ENCODE data around the gene GLS.

DNA sequence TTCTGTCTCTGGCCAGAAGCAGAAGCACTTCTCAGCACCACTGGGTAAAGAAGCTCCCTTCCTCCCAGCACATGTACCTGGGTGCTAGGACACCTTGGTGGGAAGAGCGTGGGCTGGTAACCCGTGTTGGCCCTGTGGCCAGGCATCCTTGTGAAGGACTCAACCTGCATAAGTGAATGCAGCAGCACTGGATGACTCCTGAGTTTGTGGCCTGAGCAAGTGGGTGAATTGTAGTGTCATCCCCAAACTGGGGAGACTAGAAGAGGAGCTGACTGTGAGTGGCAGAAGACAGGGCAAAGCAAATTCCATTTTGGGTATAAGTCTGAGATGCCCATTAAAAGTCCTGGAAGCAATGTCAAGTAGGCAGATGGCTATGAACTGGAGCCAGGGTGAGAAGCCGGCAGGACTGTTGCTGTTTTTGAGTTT lies 70.0 kb downstream of the GLS start:
- TF ChIP-seq, protein P1, sequence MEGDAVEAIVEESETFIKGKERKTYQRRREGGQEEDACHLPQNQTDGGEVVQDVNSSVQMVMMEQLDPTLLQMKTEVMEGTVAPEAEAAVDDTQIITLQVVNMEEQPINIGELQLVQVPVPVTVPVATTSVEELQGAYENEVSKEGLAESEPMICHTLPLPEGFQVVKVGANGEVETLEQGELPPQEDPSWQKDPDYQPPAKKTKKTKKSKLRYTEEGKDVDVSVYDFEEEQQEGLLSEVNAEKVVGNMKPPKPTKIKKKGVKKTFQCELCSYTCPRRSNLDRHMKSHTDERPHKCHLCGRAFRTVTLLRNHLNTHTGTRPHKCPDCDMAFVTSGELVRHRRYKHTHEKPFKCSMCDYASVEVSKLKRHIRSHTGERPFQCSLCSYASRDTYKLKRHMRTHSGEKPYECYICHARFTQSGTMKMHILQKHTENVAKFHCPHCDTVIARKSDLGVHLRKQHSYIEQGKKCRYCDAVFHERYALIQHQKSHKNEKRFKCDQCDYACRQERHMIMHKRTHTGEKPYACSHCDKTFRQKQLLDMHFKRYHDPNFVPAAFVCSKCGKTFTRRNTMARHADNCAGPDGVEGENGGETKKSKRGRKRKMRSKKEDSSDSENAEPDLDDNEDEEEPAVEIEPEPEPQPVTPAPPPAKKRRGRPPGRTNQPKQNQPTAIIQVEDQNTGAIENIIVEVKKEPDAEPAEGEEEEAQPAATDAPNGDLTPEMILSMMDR (conservative IDR thresholded peaks at IDR 0.05; ENCODE audit: low read length), result no peak
- no peak for TF ChIP-seq EZH2phosphoT487 (IDR thresholded peaks at IDR 0.05; ENCODE audit: borderline replicate concordance)

Data from Loucy (cell line).